ENCODE measurements around the gene SLC35B3.
"Not testable (repeated sequence)": the region's sequence is repeated elsewhere in the genome, so short reads cannot be mapped to it uniquely, and the experiment has no call there.

The SLC35B3 gene

DNA sequence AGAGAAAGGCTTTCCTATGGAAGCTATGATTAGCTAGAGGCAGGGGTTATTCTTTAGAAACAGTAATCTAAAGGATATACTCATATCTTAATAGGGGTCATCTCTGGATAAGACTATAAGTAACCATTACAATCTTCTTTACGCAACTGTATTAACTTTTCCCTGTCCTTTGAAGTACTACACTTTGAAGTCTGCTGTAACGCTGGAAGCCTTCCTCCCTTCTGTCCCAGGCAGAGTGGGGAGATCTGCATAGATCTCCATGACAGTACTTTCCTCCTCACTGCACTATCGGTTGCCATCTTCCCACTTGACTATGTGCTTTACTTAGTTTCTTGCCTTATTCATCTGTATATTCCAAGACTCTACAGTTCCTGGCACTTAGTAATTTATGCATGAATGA, 20.1 kb downstream of the SLC35B3 start:
- DNase-seq (ENCODE audit: low read depth, low spot score) = no peak

DNA sequence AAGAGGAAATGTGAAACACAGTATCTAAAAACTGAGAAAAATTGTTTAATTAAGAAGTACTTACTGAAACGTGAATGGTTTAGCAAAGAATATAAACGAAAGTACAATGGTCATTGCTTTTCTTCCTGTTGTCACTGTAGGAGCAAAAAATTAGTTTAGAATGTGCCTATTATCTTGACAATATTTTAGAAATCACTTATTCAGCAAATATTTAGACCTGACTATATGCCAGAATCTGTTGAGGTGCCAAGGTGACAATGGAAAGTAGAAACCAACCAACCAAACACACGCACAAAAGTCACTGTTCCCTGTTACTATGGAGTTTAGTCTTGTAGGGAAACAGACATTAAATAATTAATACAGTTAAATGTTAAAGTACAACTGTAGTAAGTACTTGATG, 20.5 kb downstream of the SLC35B3 start:
- no peak for DNase-seq (ENCODE audit: low read depth, low spot score)

DNA sequence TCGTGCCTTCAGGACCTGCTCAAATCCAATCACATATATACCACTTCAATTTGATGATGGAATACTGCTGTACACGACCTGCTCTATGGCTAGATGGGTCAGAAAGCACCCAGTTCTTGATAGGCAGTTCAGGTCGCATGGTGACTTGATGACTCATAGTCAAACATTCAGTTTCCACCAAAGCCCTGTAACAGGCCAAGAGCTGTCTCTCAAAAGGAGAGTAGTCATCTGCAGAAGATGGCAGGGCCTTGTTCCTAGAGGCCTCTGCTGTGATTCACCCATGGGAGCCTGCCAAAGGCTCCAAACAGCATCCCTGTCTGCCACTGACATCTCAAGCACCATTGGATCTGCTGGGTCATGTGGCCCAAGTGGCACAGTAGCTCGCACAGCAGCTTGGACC, 29.4 kb downstream of the SLC35B3 start:
- not testable (repeated sequence) for DNase-seq (ENCODE audit: low read depth, low spot score)

DNA sequence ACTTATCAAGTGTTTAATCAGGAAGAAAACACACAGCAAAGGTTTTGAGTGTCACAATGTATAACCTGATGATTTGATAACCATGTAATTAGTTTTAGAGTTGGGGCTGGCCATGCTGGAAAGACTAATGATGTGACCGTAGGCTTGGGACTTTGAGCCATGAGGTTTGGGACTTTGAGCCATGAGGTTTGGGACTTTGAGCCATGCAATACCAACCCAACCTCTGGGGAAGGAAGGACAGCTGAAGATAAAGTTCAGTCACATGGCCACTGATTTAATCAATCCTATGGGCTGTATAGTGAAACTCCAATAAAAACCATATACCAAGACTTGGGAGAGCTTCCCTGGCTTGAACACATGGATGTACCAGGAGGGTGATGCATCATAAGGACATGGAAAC, 32.8 kb downstream of the SLC35B3 start:
- no peak for DNase-seq (ENCODE audit: low read depth, low spot score)

DNA sequence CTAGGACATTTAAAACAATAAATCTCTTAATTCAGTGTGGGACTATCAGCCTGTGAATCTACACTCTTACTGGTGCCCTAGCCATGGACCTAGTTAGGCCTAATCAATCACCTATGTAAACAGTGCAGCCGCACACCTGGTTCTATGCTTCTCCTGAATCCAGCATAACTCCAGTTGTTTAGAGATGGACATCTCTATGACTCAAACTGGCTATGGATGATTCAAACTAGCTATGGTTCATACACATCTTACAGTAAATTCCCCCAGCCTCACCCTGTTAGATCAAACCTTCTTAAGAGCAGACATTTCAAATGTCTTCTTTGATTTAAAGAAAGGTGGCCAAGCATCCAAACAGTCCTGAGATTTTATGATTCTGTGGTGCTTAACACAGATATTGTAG, 34.7 kb downstream of the SLC35B3 start:
- DNase-seq (ENCODE audit: low read depth, low spot score) = no peak

DNA sequence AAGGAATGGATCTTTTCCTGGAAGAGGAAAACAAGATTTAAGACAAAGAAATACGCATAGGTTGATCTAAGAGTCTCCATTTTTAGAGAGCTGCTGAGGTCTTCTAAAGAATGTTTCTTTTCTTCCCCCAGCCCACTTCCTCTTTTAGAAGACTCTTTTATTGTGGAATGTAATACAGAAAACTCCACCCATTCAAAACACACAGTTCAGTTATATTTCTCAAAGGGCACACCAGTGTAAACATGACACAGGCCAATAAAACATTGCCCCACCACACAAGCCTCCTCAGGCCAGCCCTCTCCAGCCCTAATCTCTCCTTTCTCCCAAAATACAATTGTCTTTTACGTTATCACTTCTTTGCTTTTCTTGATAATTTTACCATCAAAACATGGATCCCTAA, 42.8 kb downstream of the SLC35B3 start:
- DNase-seq (ENCODE audit: low read depth, low spot score) = no peak

DNA sequence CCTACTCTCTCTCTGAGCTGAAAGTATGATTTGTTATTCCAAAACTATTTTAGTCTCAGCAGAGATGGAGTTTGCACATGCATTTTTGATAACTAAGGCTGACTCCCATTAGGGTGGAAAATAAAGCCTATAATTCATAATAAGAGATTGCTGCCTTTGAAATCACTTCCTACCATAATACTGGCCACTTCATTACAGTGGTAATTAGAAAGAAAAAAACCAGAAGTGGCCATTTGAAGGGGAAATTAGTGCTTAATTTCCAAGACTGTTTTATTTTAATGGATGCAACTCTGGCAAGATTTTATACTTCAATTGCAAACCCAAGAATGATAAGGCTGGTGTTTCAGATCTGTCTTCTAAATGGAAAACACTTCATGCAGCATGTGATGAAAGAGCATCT, 43.4 kb downstream of the SLC35B3 start:
- DNase-seq (ENCODE audit: low read depth, low spot score) = no peak

DNA sequence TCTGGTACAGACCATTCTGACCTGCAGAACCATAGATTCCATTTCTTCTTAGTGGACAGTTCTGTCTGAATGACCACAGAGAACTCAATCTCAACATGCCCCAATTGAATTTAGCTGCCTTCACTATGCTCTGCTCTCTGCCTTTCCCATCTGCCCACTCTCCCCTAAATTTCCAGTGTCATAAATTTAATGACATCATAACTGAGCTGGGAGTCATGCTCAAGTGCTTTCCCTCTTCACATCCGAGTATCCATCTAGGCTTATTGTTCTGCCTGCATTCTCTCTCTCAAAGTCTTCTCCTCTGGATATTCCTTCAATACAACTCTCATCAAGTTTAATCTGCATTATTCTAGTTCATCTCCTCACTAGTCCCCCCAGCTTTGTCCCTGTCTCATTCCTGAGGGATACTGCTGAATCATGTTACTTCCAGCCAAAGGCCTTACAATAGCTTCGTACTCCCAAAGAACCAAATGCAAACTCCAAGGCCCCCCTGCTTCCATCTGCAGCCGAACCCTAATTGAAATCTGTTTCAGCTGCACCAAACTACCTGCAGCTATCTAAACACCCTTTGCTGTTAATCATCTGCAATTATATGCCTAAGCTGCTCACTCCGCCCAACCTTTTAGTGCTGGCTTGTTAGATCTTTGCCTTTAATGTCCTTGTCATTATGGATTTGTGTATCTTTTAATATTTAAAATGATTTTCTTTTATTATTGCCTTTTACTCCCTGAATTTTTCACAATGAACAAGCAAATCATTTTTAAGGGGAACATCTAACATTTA, 46.1 kb downstream of the SLC35B3 start:
- DNase-seq (ENCODE audit: low read depth, low spot score) = no peak

DNA sequence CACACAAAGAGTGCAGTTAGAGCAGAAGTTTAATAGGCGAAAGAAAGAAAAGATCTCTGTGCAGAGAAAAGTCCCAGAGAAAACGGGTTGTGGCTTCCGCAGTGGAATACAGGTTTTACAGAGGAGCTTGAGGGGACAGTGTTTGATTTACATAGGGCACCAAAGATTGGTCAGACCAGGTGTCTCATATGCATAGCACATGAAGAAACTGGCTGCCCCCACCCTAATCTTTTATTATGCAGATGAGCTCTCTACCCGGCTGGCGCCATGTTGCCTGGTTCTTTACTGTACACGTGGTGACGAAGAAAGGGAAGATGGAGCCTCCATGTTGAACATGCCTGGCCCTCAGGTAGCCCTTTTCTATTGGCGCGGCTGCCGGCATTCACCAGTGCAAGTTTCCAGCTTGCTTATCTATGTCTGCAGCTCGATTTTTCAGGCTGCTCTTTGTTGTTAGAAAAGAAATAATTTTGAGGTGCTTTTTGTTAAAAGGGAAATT, 47.4 kb downstream of the SLC35B3 start:
- no peak for DNase-seq (ENCODE audit: low read depth, low spot score)

DNA sequence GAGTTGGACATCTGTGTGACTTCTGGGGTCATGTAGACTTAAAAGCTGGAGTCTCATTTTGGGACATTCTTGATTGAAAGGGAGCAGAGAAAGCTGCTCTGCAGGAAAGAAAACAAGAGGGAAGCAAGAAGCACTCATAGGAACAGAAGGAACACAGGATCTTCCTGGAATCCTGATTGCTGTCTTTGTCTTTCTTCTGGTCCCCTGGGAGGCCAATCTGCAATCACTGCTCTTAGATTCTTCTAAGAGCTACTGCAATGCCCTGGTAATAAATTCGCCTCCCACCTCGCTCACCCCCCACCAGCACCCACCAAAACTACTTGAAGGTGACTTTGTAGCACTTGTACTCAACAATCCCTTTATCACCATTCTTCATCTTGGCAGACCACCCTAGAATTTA, 51.8 kb downstream of the SLC35B3 start:
- DNase-seq (ENCODE audit: low read depth, low spot score) = no peak

DNA sequence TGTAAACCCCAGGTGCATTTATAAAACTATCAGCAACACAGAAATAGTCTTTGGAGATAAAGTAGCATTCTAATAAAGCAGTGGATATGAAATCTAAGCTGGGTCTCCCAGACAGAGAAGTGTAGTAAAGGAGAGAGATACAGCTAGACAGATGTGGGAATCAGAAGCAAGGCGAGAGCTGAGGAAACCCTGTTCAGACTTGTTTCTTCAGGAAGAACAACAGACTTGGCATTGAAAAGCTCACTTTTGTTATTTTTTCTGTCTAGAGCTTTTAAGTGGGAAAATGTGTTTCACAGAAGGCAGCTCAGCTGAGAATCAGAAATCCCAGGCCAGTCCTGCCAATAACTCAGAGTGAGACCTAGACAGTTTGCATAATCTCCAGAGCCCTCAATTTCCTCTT, 52.9 kb downstream of the SLC35B3 start:
- no peak for DNase-seq (ENCODE audit: low read depth, low spot score)

DNA sequence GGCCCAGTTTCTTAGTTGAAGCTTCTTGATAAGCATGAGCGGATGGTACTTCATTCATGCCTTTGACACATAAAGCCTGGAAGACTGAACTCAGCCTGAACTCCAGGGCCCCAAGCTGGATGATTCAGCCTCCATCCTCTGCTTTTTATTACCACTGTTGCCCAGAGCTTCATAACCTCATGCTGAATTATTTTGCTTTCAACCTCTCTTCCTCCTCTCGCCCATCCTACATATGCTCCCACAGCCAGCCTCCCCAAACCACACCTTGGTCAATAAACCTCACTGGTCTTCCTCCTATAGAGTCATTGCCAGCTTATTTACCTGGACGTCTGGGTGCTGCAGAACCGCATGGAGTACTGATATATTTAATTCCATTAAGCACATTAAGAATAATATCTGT, 59.4 kb downstream of the SLC35B3 start:
- DNase-seq (ENCODE audit: low read depth, low spot score) = no peak
